NCI-H2196 treated with DMSO at 0.1 percent for 48 hours (cell line): ENCODE results near the gene PTK6.
"Not testable (repeated sequence)": the region's sequence is repeated elsewhere in the genome, so short reads cannot be mapped to it uniquely, and the experiment has no call there.

Source experiments
- DNase-seq: peaks from one replicate; lab custom pipeline; 2025; ENCODE audit not compliant: unreplicated experiment; lab: John Stamatoyannopoulos, UW

PTK6 gene

DNA sequence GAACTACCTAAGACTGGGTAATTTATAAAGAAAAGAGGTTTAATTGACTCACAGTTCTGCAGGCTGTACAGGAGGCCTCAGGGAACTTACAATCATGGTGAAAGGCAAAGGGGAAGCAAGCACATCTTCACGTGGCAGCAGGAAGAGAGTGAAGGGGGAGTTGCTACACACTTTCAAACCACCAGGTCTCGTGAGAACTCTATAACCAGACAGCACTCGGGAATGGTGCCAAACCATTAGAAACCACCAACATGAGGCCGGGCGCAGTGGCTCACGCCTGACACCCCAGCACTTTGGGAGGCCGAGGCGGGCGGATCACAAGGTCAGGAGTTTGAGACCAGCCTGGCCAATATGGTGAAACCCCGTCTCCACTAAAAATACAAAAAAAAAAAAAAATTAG, 22.7 kb downstream of the PTK6 start:
- DNase-seq: not testable (repeated sequence)

DNA sequence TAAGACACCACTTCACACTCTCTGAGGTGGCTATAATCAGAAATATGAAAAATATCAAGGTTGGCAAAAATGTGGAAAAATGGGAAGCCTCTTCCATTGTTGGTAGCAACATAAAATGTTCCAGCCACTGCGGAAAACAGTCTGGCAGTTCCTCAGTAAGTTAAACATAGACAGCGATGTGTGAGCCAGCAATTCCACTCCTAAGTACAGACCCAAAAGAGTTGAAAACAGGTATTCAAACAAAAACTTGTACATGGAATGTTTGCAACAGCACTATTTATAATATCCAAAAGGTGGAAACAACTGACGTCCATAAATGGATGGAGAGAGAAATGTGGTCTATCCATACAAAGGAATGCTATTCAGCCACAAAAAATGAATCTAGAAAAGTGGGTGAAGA, 24.0 kb downstream of the PTK6 start:
- DNase-seq: no peak

- DNase-seq: no peak
Observed at GRCh38 chr20:63509088-63509564, 28.1 kb downstream of the PTK6 start.

DNA sequence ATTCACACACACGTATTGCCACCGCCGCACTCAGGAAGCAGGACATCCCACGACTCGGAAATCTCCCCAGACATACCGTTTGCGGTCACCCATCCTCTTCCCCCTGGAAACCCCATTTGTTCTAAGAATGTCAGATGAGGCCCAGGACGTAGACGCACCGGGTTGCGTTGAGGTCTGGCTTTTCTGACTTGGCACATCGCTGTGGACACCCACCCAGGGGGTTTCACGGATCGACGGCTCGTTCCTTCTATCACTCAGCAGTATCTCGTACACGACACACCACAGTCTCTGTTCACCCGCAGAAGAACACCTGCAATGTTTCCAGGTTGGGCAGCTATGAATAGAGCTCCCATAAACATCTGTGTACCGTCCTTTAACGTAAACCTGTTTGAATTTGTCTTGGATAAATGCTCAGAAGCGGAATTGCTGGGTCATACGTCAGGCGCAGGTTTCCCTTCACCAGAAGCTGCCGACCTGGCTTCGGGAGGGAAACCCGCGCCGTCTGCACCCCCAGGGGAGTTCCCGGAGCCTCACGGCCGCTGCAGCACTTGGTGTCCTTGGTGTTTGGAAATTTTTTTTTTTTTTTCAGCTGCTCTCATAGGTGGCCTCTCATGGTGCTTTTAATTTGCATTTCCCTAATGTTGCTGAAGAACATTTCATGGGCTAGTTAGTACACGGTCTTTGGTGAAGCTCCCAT, 29.0 kb downstream of the PTK6 start:
- no peak for DNase-seq

GRCh38 chr20:63507083-63507743, 30.0 kb downstream of the PTK6 start:
- no peak for DNase-seq

- DNase-seq: no peak
Observed at GRCh38 chr20:63505723-63506122, 31.5 kb downstream of the PTK6 start.

DNA sequence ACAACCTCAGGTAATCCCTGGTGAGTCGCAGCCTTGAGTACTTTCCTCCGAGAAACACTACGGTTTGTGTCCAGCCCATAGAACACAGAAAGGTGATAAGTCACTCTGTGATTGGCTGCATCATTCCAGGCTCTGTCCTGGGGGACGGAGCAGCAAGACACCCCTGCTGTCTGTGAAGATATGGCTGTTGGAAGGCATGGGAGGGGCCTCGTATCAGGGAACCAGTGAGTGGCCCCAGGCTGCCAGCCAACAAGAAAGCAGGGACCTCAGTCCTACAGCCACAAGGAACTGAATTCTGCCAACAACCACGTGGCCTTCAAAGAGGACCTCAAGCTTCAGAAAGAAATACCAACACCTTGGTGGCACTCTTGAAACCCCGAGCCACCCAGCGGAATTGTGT, 31.9 kb downstream of the PTK6 start:
- DNase-seq: no peak

- no peak for DNase-seq
Observed at GRCh38 chr20:63504642-63505041, 32.5 kb downstream of the PTK6 start.

- no peak for DNase-seq
Observed at GRCh38 chr20:63503524-63503923, 33.7 kb downstream of the PTK6 start.

GRCh38 chr20:63502671-63503172, 34.5 kb downstream of the PTK6 start:
- no peak for DNase-seq

- DNase-seq: peak; percentile 81
Observed at GRCh38 chr20:63501818-63502670, 35.1 kb downstream of the PTK6 start.

DNA sequence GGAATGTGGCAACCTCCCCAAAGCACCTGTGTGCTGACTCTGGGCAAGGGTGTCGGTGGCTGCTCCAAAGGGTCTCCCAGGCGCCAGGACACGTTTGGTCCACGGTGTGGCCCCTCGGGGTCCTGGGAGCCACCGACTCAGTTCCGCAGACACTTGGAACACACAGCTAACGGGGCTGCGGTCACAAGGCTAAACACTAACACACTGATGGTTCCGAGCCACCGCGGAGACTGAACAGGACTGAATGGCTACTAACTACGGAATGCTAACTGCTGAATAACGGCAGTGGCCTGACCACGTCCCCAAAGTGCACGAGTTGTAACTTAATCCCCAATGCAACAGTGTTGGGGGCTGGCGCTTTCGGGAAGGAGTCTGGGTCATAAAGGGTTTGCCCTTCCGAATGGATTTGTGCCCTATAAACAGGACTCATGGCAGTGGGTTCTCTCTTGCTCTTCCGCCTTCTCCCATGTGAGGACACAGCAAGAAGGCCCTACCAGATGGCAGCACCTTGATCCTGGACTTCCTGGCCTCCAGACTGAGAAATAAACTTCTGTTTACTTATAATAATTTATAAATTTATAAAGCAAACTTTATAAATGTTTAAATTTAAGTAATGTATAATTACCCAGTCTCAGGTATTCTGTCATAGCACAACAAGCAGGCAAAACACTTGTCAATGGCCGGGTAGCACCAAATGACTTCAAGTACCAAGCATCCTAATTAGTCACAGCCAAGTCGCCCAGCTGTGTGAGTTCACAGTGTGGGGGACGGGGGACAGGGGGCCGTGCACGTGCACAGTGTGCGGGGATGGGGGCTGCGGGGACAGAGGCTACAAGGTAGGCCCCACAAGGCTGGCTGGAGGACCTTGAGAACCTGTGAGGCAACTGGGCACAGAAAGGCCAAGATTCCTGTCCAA, 36.0 kb downstream of the PTK6 start:
- no peak for DNase-seq

- no peak for DNase-seq
Observed at GRCh38 chr20:63500151-63500901, 36.9 kb downstream of the PTK6 start.

DNA sequence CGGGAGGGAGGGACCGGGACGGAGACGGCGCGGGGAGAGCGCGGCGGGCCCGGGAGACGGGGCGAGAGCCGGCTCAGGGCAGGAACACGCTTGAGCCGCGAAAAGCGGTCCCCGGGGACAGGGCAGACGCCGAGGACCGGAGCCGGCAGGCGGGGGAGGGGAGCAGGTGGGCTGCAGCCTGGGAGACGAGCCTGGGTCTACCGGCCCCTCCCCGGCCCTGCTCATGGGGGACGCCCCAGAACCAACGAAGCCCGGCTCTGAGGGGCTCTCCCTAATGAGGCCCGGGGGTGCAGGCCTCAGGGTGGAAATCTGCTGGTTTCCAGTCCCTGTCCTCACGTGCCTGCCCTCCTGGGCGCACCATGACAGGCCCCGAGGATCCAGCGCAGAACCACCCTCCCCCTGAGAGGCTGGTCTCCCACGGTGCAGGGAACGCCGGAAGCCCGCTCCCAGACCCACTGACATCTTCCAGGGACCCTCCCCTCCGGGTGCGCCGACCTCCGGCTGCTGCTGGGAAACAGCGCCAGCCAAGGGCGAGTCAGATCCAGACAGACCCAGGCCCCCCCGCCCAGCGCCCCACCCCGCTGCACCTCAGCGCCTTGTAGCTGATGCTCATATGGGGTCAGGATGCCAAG, 37.7 kb downstream of the PTK6 start:
- no peak for DNase-seq

- DNase-seq: no peak
Observed at GRCh38 chr20:63498960-63499337, 38.2 kb downstream of the PTK6 start, which contains the start of gene EEF1A2. TSS of gene EEF1A2 (minus strand) at chr20:63499083. CDS start at chr20:63497763, 1,320 bp downstream.

DNA sequence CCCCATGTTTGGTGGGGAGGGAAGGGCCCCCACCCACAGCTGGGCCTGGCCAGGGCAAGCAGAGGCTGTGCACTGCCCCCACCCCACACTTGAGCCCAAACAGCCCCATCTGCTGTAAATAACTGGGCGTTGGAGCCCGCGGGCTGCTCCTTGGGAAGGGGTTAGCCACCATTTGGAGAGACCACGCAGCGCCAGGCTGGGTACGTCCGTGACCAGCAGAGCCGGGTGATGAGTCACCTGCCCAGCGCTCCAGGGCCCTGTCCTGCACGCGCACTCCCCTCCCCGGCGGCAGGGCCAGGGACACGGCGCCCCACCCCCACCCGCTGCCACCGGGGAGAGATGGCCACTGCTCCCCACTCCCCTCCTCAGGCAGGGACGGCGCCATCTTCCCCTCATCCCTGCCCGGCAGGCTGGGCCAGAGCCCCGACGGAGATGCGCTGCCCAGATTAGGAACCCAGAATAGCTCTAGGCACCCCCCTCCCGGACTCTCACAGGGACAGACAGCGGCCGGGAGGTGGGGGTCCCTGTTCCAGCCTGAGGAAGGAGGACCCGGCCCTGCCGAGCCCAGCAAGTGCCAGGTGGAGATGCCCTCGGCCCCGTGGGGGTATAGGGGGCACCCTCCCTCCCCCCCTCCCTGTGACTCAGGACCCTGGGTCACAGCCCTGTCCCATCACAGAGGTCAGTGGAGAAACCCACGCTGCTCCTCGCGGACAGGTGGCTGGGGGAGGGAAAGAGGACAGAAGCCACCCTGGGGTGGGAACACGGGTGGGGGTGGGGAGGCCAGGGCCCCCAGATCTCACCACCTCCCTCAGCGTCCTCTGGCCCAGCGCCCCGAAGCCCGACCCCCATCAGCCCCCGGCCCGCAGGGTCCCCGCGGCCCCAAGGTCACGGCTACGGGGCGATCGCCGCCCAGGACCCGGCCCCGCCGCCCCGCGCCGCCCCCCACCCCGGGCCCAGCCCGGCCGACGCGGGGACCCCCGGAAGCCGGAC, 38.9 kb downstream of the PTK6 start:
- DNase-seq: no peak

DNA sequence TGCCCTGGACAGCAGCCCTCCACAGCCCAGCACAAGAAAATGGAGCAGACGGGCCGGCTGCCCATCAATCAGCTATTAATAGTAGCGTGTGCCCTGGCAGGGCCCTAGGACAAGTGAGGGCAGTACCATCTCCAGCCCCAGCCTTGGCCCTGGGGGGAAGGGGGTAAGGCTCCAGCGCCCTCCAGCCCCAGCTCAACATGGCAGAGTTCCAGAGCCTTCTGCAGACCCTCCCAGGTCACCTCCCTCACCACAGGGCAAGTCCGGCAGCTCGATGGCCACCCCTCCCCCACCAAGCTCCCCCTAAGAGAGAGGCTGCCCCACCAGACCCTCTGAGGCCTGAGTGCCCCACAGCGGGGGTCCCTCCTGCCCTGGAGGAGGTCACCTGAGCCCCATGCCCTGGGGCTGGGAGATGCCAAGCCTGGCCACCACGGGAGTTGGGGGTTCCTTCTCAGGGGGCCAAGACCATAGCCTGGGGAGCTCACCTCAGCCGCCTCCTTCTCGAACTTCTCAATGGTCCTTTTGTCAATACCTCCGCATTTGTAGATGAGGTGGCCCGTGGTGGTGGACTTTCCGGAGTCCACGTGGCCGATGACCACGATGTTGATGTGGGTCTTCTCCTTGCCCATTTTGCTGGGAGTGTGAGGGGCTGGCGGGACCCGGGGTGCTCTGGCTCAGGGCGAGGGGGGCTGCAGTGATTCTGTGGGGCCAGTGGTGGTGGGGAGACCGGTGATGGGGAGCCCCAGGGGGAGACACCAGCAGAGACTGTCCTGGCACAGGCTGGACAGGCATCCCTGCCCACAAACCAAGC, 39.8 kb downstream of the PTK6 start:
- no peak for DNase-seq
